ENCODE results near the gene ZBTB47.
A peak's percentile ranks its signal among the peaks of the same experiment; 100 is the strongest.

The ZBTB47 gene

DNA sequence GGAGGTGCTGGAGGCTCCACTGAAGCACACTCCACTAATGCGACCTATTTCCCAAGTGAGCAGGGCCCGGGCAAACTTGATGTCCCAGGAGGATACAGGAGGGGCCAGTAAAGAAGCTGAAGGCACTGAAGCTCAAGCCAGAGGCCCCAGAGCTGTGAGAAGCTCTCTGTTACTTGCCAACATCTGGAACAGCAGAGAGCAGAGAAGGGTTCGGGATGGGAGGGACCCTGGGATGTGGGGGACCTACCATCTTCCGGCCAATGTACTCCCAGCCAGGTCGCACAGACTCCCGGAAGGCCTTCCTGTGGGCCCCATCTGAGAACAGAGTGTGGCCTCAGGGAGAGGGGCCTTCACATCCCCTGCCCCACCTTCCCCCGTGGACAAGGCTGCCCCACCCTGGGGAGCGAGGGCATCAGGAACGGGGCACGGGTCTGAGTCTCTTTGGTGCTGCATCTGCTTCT lies 46.0 kb downstream of the ZBTB47 start:
- DNase-seq (ENCODE audit: low read depth), result no peak

DNA sequence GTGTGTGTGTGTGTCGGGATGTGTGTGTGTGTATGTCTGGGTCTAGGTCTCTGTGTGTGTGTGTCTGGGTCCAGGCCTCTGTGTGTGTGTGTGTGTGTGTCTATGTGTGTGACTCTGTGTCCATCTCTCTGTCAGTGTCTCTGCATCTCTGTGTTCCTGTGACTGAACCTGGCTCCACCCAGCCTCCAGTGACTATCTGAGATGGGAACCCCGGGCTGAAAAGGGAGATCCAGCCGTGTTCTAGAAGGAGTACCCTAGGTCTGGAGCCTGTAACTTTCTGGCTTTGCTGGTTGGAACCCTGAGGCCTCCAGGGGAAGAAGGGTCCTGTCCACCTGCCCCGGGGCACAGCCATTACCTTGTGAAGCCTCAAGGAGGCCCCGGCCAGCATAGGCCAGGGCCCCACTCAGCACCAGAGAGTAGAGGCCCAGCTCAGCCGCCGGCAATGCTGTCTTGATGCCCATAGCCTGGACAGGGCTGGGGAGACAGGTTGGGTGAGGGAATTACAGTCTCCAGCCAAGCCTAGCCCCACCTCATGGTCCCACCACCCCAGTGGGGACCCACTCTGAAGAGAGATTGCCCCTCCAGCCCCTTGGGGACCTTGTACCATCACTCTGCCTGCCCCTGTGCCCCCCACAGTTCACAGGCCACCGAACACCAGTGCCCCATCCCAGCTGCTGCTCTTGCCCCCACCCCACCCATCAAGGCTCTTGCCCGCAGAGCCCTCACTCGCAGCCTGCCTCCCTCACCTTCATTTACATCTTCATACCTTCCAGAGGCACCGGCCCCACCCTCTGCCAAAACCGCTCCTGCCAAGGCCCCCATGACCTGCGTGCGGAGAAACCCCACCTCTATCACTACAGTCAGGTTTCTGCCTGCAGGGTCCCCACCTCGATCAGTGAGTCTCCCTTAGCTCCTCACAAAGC lies 47.1 kb downstream of the ZBTB47 start:
- DNase-seq (ENCODE audit: low read depth), result no peak

DNA sequence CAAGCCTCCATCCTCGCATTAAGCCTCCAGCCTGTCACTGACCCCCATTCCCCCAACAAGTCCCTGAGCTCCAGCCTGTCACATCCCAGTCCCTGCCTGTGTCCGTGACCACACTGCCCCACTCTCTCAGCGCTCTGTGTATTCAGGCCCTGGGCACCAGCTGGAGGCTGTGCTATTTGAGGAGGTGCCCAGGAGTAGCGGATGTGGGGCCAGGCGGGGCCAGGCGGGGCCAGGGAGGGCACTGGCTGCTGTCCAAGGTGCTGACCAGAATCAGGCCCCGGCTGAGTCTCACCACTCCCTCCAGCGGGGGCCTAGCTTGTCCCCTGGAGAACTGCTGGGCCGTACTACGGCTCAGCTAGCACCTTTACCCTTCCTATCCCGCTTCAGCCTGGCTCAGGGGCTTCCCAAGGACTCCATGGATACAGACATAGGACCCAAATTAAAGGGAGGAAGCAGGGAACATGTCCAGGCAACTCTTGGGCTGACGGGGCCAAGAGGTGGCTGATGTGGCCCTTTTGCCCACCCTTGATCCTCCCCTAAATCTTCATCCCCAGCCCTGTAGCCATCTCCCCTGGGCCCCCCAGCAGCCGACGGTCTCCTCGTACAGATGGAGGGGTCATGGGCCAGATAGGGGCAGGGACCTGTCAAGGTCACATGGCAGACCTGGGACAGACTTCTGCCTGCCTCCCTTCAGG lies 48.0 kb downstream of the ZBTB47 start:
- DNase-seq (ENCODE audit: low read depth), result peak; percentile 36

DNA sequence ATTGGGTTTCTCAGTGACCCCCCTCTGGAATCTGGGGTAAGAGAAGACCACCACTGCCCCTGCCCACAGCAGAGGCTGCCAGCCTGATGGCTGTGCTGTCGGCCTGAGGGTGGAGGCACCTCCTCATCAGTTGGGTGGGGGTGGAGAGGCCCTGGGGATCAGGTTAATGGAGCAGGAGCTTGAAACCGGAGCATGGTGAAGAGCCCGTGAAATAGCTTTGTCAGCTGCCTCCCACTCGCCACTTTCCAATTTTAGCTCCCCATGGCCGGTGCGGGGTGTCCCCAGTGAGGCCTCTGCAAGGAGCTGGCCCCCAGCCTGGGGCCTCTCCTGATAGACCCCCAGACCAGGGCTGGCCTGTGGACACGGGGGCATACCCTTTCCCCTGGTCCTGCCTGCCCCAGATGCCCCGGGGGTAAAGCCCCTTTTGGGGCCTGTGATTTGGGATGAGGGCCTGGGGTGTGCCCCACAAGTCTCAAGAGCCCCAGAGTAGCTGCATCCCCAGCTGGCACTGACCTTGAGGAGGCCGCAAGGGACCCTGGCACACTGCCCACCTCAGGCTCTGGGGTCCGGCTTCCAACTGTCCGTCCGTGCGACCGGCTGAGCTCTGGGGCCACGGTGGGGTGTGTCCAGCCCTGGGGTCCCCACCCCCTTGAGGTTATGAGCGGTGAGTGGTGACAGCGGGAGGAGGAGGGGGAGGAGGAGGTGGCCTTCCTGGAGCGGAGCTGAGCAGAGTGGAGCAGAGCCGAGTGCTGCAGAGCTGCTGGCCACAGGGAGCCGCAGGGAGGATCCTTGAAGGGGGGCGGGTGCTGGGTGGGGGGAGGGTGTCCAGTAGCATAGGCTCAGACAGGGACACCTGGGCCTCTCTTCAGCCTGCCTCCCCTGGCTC lies 48.8 kb downstream of the ZBTB47 start, which contains the start of gene HHATL:
TSS of gene HHATL (minus strand) at position 733 of the 886 bp plus-strand sequence. CDS start 1,972 bp downstream, outside the sequence.
- DNase-seq (ENCODE audit: low read depth), result no peak

DNA sequence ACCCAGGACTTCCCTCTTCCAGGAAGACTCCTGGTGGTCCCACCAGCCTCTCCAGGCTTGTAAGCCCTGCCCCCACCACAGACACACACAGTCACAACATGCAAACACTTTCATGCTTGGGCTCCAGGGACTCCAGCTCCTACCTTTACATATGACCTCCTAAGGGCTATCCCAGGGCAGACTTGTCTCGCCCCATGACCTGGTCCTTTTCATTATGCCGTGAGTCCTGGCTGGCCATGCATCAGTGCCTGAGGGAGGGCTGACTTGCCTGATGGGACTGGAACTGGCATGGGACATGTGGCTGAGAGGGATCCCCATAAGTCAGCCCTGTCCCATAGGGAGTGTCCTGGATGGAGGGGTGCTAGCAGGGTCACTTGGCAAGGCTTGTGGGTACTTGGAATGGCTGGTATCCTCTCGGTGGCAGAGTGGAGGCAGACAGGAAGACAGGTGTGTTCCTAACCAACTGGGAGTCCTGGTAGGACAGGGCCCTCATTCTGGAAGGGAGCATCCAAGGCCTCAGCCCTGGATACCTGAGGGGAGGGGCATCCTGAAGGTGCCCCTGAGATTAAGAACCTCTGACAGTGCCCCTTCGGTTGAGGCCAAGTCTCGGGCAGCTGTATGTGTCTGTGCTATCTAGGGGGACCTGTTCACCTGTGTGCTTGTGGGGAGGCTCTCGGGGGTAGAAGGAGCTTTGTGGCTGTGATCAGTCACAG lies 49.6 kb downstream of the ZBTB47 start:
- DNase-seq (ENCODE audit: low read depth), result no peak

DNA sequence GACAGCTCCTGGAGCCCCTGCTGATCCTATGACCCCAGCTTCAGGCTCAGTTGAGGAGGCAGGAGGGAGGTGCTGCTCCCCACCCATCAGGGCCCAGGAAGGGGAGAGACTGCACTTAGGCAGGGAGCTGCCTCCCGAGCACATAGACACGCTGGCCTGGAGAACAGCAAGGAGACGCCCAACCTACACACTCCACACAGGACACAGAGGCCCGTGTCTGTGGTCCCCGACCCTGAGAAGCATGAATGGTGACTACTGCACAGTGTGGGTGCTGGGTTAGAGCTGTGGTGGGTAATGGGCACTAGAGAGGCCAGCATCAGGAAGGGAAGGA lies 50.2 kb downstream of the ZBTB47 start:
- DNase-seq (ENCODE audit: low read depth), result no peak

DNA sequence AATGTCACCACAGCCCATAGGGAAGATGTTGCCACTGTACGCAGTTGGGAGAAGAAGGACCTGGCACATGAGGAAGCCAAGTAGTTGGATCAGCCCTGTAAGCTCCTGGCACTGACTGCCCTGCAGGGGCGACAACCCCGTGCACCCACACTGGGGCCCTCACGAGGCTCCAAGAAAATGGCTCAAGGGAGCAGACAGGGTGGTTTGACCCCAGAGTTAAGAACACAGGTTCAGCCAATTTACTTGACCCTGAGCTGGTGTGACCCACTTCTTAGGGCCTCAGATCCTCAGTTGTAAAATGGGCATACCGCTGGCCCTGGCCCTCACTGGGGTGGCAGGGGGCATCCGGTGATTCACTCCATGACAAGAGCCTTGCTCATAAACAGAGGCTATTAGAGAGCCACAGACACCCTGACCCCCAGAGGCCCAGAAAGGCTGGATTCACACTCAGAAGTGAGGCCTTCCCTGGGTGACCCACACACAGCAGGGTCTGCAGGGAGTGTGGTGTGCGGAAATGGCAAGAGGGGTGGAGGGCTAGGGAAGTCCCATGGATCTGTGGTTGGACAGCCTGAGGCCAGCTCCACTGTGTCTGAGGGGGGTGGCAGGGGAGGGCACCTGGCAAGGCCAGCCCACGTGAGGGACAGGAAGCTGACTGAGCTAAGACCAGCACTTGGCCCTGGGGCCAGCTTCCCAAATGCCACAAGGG lies 50.8 kb downstream of the ZBTB47 start:
- DNase-seq (ENCODE audit: low read depth), result no peak

DNA sequence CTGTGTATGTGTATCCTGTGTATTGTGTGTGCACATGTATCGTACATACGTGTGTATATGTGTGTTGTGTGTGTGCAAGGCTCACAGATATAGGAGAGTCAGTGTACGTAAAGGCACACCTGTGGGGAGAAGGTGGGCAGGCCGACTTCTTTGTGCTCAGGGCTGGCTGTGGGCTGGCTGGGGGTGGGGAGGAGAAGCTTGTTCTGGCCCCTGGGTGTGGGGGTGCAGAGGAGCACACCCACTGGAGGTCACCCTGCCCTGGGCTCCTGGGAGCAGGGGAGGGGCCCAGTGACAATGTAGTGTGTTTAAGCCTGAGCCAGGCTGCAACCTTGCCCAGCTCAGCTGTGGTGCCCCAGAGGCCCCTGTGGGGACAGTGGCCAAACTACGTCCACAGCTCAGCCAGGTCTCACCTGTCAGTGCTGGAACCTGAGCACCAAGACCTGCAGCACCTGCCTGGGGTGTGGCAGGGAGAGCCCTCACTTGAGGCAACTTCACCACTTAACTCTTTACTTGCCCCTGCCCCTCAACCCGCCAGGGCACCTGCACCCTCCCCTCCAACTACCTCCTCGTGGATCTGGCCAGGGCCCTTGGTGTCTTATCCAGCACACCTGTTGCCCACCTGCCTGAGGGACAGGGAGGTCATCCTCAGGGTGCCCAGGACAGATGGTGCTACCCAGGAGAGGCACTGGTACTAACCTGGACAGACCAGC lies 51.7 kb downstream of the ZBTB47 start:
- no peak for DNase-seq (ENCODE audit: low read depth)

DNA sequence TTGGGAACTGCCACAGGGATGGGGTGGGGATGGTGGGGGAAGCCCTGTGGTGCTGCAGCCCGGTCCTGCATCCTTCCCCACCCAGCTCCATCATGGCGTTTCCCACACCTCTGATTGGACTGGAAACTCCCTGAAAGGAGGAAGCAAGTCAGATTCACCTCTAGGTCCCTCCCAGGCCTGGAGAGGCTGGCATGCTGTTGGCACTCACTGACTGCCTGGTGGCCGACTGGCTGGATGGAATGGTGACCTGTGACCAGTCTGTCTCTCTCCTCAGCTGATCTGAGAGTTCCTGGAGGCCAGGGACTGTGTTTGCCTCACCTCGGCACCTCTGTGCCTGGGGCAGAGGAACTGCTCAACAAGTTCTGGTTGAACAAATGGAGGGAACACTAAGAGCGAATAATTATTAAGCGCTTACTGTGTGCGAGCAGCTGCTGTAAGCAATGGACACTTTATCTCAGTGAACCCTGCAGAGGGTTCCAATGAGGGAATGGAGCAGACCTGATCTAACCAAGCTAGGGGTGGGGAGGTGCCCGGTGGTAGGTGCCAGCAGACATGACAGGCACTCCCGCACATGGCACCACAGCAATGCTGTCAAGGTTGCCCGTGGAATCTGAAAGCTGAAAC lies 52.6 kb downstream of the ZBTB47 start:
- DNase-seq (ENCODE audit: low read depth), result no peak

DNA sequence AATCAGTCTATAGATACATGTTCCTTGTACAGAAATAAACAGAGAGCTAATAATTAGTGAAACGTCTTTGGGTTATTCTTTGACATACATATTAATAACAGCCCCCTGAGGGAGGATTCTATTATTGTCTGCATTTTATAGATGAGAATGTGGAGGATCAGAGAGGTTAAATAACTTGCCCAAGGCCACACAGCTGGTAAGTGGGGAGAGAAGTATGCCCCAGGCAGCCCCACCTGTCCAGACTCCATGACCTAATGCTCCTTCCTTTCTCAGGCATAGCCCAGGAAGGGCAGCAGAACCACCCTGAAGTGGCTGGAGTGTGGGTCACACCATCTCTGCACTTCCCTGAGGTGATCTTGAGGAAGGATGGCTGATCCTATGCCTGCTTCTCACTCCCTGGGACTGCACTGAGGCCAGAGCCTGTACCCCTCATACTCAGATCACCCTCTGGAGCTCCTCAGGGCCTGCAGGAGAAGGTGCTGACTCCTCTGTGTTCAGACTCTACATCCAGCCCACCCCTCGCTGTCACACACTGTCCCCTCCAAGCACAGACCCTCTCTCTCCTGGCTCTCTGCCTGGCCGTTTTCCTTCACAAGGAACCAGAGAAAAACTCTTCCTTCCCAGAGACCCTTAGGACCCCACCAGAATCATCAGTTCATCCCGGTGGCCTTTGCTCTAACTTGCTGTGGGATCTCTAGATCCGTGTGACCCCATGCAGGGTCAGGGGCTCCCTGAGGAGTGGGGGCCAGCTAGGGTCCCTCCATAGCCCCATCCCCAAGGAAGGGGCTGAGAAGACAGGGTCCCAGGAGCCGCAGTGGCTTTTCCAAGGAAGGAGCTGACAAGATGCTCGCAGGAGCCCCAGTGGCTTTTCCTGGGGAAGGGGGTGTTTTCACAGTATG lies 53.5 kb downstream of the ZBTB47 start:
- DNase-seq (ENCODE audit: low read depth), result no peak

DNA sequence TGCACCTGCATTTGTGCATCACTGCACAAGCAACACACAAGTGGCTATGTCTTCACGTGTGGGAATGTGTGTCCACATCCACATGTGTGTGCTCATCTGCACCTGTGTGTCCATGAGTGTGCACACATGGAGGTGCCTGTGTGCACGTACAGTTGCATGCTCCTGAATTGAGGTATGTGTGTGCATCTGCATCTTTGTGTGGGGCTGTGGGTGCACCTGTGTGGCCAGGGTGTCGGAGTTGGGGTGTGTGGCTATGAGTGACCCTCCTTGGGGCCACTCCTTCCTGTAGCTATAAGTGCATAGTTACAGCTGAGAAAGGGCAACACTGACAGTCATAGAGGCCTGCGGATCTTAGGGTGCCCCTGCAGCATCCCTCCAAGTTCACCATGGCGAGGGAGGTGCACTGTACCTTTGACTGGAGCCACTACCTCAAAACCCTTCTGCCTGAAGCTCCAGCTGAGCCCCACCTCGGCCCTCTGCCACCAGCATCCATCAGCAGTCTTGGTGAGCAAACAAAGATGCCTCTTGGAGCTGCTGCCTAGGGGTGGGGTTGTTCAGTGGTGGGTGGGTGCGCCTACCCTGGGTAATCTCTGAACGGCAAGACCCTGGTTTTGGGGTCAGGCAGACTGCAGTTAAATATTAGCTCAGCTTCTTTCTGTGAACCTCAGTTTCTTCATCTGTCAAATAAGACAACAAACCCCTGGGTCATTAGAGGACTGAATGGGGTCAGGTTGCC lies 54.3 kb downstream of the ZBTB47 start:
- DNase-seq (ENCODE audit: low read depth), result no peak

DNA sequence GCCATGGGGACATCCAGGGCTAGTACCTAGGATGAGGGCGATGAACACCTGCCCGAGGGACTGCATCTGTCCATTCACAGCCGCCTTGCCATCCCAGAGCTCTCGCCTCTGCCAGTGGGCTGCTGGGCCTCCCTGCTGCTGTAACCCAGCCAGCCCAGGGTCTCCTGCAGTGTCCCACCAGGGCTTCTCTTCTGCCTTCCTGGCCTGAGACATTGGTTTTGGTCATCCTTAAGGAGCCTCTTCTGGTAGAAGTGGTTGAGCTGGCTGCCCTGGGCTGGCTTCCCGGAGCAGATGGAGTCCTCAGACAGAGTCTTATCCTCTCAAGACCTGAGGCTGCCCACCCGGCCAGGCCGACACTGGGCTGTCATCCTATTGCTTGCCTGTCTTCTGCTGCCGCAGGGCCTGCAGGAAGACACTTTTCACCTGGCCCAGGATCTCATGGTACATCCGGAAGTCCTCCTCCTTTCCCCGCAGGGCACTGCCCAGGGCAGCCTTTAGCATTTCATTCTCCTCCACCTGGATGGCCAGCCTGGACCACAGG lies 55.2 kb downstream of the ZBTB47 start:
- DNase-seq (ENCODE audit: low read depth), result no peak

DNA sequence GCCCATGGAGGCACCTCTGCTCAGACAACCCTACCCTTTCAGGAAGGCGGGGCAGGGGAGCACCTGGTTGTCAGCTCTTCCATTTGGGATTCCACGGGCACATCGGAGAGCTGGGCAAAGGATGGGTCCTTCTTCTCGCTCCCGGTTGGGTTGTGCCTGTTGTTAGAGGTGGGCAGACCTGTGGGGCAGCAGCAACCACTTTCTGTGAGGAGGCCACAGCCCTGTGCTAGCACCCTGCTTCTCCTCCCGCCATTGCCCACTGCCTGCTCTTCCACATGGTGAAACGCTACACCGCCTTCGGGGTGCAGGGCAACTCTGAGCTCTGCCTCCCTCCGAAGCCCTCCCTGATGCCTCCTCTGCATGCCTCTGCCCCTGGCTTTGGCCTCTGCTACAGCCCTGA lies 56.1 kb downstream of the ZBTB47 start:
- DNase-seq (ENCODE audit: low read depth), result no peak

DNA sequence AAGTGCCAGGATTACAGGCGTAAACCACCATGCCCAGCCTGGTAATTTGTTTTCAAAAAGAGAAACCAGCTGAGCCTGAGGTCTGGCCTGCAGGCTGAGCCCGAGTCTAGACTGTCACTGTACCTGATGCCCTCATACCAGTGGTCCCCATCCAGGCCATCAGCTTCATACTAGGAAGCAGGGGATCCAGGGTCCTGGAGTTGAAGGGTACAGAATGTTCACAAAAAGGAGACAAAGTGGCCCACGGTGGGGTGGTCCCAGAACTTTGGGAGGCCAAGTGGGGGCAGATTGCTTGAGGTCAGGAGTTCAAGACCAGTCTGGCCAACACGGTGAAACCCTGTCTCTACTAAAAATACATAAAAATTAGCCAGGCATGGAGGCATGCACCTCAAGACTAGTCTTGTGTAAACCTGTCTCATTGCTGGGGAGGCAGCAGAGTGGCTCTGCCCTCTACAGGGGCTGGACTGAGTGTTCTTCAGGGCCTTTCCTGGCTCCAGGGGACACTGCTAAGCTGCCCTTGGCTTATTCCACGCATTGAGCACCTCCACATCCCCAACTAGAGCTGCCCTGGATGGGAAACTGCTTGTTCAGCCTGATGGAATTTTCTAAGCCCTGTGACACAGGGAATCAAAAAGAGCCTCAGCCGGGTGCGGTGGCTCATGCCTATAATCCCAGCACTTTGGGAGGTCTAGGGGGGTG lies 57.0 kb downstream of the ZBTB47 start:
- no peak for DNase-seq (ENCODE audit: low read depth)

DNA sequence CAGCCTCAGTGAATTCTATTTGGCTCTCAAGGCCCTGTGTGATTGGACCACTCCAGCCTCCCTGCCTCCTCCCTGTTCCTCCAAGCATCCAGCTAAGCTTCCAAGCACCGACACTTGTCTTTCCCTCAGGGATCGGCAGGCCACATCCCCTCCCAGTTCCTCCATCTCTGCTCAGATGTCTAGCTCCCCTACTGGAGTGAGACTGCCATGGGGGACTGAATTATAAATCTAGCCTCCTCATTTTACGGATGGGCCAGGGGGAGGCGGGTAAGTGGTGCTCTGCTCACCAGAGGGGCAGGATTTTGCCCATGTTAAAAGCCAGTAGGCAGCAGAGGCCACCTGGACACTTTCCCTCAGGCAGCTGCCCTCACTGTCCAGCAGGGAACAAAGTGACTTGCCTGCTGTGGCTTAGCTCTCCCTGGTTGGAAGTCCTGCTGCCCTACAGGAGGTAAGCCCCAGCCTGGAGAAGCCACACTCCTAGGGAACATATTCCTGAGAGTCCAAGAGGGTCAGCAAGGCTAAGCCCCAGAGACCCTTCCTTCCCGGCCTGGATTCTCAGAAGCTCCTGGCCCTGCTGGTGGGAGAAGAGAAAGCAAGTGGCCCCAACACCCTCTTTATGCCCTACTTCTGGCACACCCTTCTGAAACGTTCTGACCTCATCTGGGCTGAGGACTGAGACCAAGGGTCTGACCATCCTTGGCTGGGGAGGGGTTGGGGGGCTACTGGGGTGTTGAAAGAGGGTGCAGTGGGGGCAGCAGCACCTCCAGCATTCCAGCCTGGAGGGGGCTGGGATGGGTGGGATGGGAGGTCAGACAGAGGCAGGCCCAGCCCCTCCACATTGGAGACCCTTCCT lies 58.2 kb downstream of the ZBTB47 start:
- no peak for DNase-seq (ENCODE audit: low read depth)

DNA sequence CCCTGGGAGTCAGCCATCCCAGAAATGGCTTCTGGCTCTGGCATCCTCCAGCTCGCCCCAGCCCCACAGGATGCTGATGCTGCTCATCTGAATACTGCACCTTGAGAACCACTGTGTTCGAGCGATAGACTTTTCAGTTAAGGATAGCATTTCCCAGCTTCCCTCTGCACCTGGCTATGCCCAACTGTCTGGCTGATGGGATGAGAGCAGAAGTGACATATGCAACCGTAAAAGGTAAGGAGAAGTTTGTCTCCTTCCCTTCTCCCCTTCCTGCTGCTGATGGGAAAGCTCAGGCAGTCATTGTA lies 58.8 kb downstream of the ZBTB47 start:
- DNase-seq (ENCODE audit: low read depth), result no peak

Measured in stimulated activated CD8-positive, alpha-beta memory T cell treated with anti-CD3 and anti-CD28 coated beads, Interleukin-12 subunit alpha, Interleukin-12 subunit beta, amount 100 ng/mL, for 1 hour (primary cell).